ENCODE data around the gene CDK2AP2.
"Not testable (repeated sequence)": the region's sequence is repeated elsewhere in the genome, so short reads cannot be mapped to it uniquely, and the experiment has no call there.

The CDK2AP2 gene

GRCh38 chr11:67489885-67490726 lies 17.9 kb downstream of the CDK2AP2 start:
- DNase-seq (ENCODE audit: low read depth), result no peak

- DNase-seq (ENCODE audit: low read depth), result no peak
Observed at GRCh38 chr11:67489203-67489884, 18.6 kb downstream of the CDK2AP2 start.

- DNase-seq (ENCODE audit: low read depth), result no peak
Observed at GRCh38 chr11:67486481-67487195, 21.3 kb downstream of the CDK2AP2 start.

- not testable (repeated sequence) for DNase-seq (ENCODE audit: low read depth)
Observed at GRCh38 chr11:67485873-67486361, 22.0 kb downstream of the CDK2AP2 start.

GRCh38 chr11:67484847-67485311 lies 23.1 kb downstream of the CDK2AP2 start:
- DNase-seq (ENCODE audit: low read depth), result peak; percentile 47

- peak; percentile 25 for DNase-seq (ENCODE audit: low read depth)
Observed at GRCh38 chr11:67483831-67484665, 23.9 kb downstream of the CDK2AP2 start.

GRCh38 chr11:67482827-67483798 lies 24.8 kb downstream of the CDK2AP2 start, which contains the start of gene AIP:
TSS of gene AIP (plus strand) at chr11:67483026. CDS start at chr11:67483159, 133 bp downstream.
- DNase-seq (ENCODE audit: low read depth), result peak; percentile 95

- no peak for DNase-seq (ENCODE audit: low read depth)
Observed at GRCh38 chr11:67482275-67482826, 25.6 kb downstream of the CDK2AP2 start.

- not testable (repeated sequence) for DNase-seq (ENCODE audit: low read depth)
Observed at GRCh38 chr11:67477344-67478050, 30.5 kb downstream of the CDK2AP2 start.

- not testable (repeated sequence) for DNase-seq (ENCODE audit: low read depth)
Observed at GRCh38 chr11:67476692-67477091, 31.3 kb downstream of the CDK2AP2 start.

GRCh38 chr11:67472882-67473281 lies 35.1 kb downstream of the CDK2AP2 start:
- no peak for DNase-seq (ENCODE audit: low read depth)

- no peak for DNase-seq (ENCODE audit: low read depth)
Observed at GRCh38 chr11:67470337-67471002, 37.5 kb downstream of the CDK2AP2 start.

GRCh38 chr11:67469508-67469811 lies 38.5 kb downstream of the CDK2AP2 start:
- no peak for DNase-seq (ENCODE audit: low read depth)

GRCh38 chr11:67468759-67469507 lies 39.0 kb downstream of the CDK2AP2 start, which contains the start of gene TMEM134:
TSS of gene TMEM134 (minus strand) at chr11:67469251. CDS start at chr11:67469192, 59 bp downstream.
- DNase-seq (ENCODE audit: low read depth), result peak; percentile 85

- DNase-seq (ENCODE audit: low read depth), result no peak
Observed at GRCh38 chr11:67468456-67468758, 39.6 kb downstream of the CDK2AP2 start.

- DNase-seq (ENCODE audit: low read depth), result no peak
Observed at GRCh38 chr11:67468056-67468455, 39.9 kb downstream of the CDK2AP2 start.

GRCh38 chr11:67466962-67467771 lies 40.8 kb downstream of the CDK2AP2 start:
- no peak for DNase-seq (ENCODE audit: low read depth)

Data from T-helper 22 cell (primary cell).